ENCODE measurements around the gene WWOX. TPM values are rescaled to one million over a fixed set of nuclear protein-coding genes. Genes with fewer than 3 reads are reported as not detected.

Gene WWOX
- total RNA-seq, 1 donor from 2014 or later: 34.9 TPM

- TF ChIP-seq CTCF (IDR thresholded peaks at IDR 0.05; ENCODE audit: insufficient read depth, low read length, poor library complexity, severe bottlenecking): no peak
- Histone ChIP-seq H3K4me3 (ENCODE audit: low read depth, low read length) (no peak overlapping the region), H3K27me3 (ENCODE audit: control insufficient read depth, insufficient read depth, low read length) (no peaks in the 10 kb centered on the region), H3K36me3 (ENCODE audit: control insufficient read depth, insufficient read depth, low read length) (no peaks in the 10 kb centered on the region)
- no peak for DNase-seq (ENCODE audit: low read depth)
Measured at GRCh38 chr16:78791926-78792325, 692.5 kb downstream of the WWOX start.

- no peak for DNase-seq (ENCODE audit: low read depth)
- H3K36me3 ChIP-seq (ENCODE audit: control insufficient read depth, insufficient read depth, low read length): no peaks in the 10 kb centered on the region
- no peak for TF ChIP-seq CTCF (IDR thresholded peaks at IDR 0.05; ENCODE audit: insufficient read depth, low read length, poor library complexity, severe bottlenecking)
- H3K27me3 ChIP-seq (ENCODE audit: control insufficient read depth, insufficient read depth, low read length): no peaks in the 10 kb centered on the region
- H3K4me3 ChIP-seq (ENCODE audit: low read depth, low read length): no peak overlapping the region
Measured at GRCh38 chr16:78792952-78793351, 693.5 kb downstream of the WWOX start.

GRCh38 chr16:78794581-78795250 is 695.3 kb downstream of the WWOX start:
- Histone ChIP-seq H3K4me3 (ENCODE audit: low read depth, low read length) (no peak overlapping the region), H3K27me3 (ENCODE audit: control insufficient read depth, insufficient read depth, low read length) (no peaks in the 10 kb centered on the region), H3K36me3 (ENCODE audit: control insufficient read depth, insufficient read depth, low read length) (no peaks in the 10 kb centered on the region)
- DNase-seq (ENCODE audit: low read depth): no peak
- TF ChIP-seq CTCF (IDR thresholded peaks at IDR 0.05; ENCODE audit: insufficient read depth, low read length, poor library complexity, severe bottlenecking): no peak

- no peak for TF ChIP-seq CTCF (IDR thresholded peaks at IDR 0.05; ENCODE audit: insufficient read depth, low read length, poor library complexity, severe bottlenecking)
- Histone ChIP-seq H3K4me3 (ENCODE audit: low read depth, low read length) (no peak overlapping the region), H3K27me3 (ENCODE audit: control insufficient read depth, insufficient read depth, low read length) (no peaks in the 10 kb centered on the region), H3K36me3 (ENCODE audit: control insufficient read depth, insufficient read depth, low read length) (no peaks in the 10 kb centered on the region)
- DNase-seq (ENCODE audit: low read depth): no peak
Measured at GRCh38 chr16:78795433-78795832, 696.0 kb downstream of the WWOX start.

GRCh38 chr16:78796221-78796866 is 696.9 kb downstream of the WWOX start:
- no peak for DNase-seq (ENCODE audit: low read depth)
- Histone ChIP-seq H3K36me3 (ENCODE audit: control insufficient read depth, insufficient read depth, low read length) (no peaks in the 10 kb centered on the region), H3K4me3 (ENCODE audit: low read depth, low read length) (no peak overlapping the region), H3K27me3 (ENCODE audit: control insufficient read depth, insufficient read depth, low read length) (no peaks in the 10 kb centered on the region)
- no peak for TF ChIP-seq CTCF (IDR thresholded peaks at IDR 0.05; ENCODE audit: insufficient read depth, low read length, poor library complexity, severe bottlenecking)

- DNase-seq (ENCODE audit: low read depth): no peak
- TF ChIP-seq CTCF (IDR thresholded peaks at IDR 0.05; ENCODE audit: insufficient read depth, low read length, poor library complexity, severe bottlenecking): no peak
- Histone ChIP-seq H3K4me3 (ENCODE audit: low read depth, low read length) (no peak overlapping the region), H3K36me3 (ENCODE audit: control insufficient read depth, insufficient read depth, low read length) (no peaks in the 10 kb centered on the region), H3K27me3 (ENCODE audit: control insufficient read depth, insufficient read depth, low read length) (no peaks in the 10 kb centered on the region)
Measured at GRCh38 chr16:78799429-78799828, 700.0 kb downstream of the WWOX start.

Data from kidney epithelial cell (primary cell).